ENCODE data around the gene CYP3A4.
"Not testable (repeated sequence)": the region's sequence is repeated elsewhere in the genome, so short reads cannot be mapped to it uniquely, and the experiment has no call there.

Gene CYP3A4

GRCh38 chr7:99734987-99735386 lies 49.0 kb downstream of the CYP3A4 start, which contains the start of gene CYP3A7:
CYP3A7 (minus strand) TSS chr7:99735196; CDS start chr7:99735093, 103 bp downstream.
- Histone ChIP-seq H3K9me3 (ENCODE audit: control insufficient read depth, insufficient read depth, low read depth, low read length) (no peaks in the 10 kb centered on the region), H3K9ac (ENCODE audit: low read length) (no peak within 1 kb of the TSS), H3K4me3 (ENCODE audit: low read depth, low read length) (no peak within 1 kb of the TSS), H3K36me3 (ENCODE audit: control insufficient read depth, insufficient read depth, low read length) (no peaks in the 10 kb centered on the region), H3K27me3 (ENCODE audit: control insufficient read depth, insufficient read depth, low read length) (no peaks in the 10 kb centered on the region), H3K27ac (ENCODE audit: low read depth, low read length) (no peak within 1 kb of the TSS), H3K4me1 (ENCODE audit: control insufficient read depth, insufficient read depth, low read length) (peaks cover 5% of the 10 kb centered on the region; the same call in 1 of the 2 replicates)

GRCh38 chr7:99733448-99733847 lies 50.5 kb downstream of the CYP3A4 start:
- Histone ChIP-seq H3K27me3 (ENCODE audit: control insufficient read depth, insufficient read depth, low read length) (no peaks in the 10 kb centered on the region), H3K36me3 (ENCODE audit: control insufficient read depth, insufficient read depth, low read length) (no peaks in the 10 kb centered on the region), H3K27ac (ENCODE audit: low read depth, low read length) (no peak overlapping the region), H3K4me3 (ENCODE audit: low read depth, low read length) (no peak overlapping the region), H3K9ac (ENCODE audit: low read length) (no peak overlapping the region), H3K9me3 (ENCODE audit: control insufficient read depth, insufficient read depth, low read depth, low read length) (no peaks in the 10 kb centered on the region), H3K4me1 (ENCODE audit: control insufficient read depth, insufficient read depth, low read length) (no peaks in the 10 kb centered on the region)

- no peak overlapping the region for H3K9ac ChIP-seq (ENCODE audit: low read length)
- no peaks in the 10 kb centered on the region for H3K9me3 ChIP-seq (ENCODE audit: control insufficient read depth, insufficient read depth, low read depth, low read length)
- H3K27me3 ChIP-seq (ENCODE audit: control insufficient read depth, insufficient read depth, low read length), result no peaks in the 10 kb centered on the region
- H3K4me3 ChIP-seq (ENCODE audit: low read depth, low read length), result no peak overlapping the region
- H3K27ac ChIP-seq (ENCODE audit: low read depth, low read length), result no peak overlapping the region
- H3K36me3 ChIP-seq (ENCODE audit: control insufficient read depth, insufficient read depth, low read length), result no peaks in the 10 kb centered on the region
- H3K4me1 ChIP-seq (ENCODE audit: control insufficient read depth, insufficient read depth, low read length), result no peaks in the 10 kb centered on the region
Observed at GRCh38 chr7:99733003-99733402, 51.0 kb downstream of the CYP3A4 start.

GRCh38 chr7:99731638-99732374 lies 52.2 kb downstream of the CYP3A4 start:
- Histone ChIP-seq H3K4me3 (ENCODE audit: low read depth, low read length) (no peak overlapping the region), H3K9me3 (ENCODE audit: control insufficient read depth, insufficient read depth, low read depth, low read length) (no peaks in the 10 kb centered on the region), H3K9ac (ENCODE audit: low read length) (no peak overlapping the region), H3K36me3 (ENCODE audit: control insufficient read depth, insufficient read depth, low read length) (no peaks in the 10 kb centered on the region), H3K4me1 (ENCODE audit: control insufficient read depth, insufficient read depth, low read length) (no peaks in the 10 kb centered on the region), H3K27ac (ENCODE audit: low read depth, low read length) (no peak overlapping the region), H3K27me3 (ENCODE audit: control insufficient read depth, insufficient read depth, low read length) (no peaks in the 10 kb centered on the region)

GRCh38 chr7:99730992-99731391 lies 53.0 kb downstream of the CYP3A4 start:
- no peaks in the 10 kb centered on the region for H3K9me3 ChIP-seq (ENCODE audit: control insufficient read depth, insufficient read depth, low read depth, low read length)
- no peaks in the 10 kb centered on the region for H3K36me3 ChIP-seq (ENCODE audit: control insufficient read depth, insufficient read depth, low read length)
- no peak overlapping the region for H3K27ac ChIP-seq (ENCODE audit: low read depth, low read length)
- no peak overlapping the region for H3K4me3 ChIP-seq (ENCODE audit: low read depth, low read length)
- H3K27me3 ChIP-seq (ENCODE audit: control insufficient read depth, insufficient read depth, low read length), result no peaks in the 10 kb centered on the region
- H3K9ac ChIP-seq (ENCODE audit: low read length), result no peak overlapping the region
- H3K4me1 ChIP-seq (ENCODE audit: control insufficient read depth, insufficient read depth, low read length), result no peaks in the 10 kb centered on the region

- Histone ChIP-seq H3K27me3 (ENCODE audit: control insufficient read depth, insufficient read depth, low read length) (no peaks in the 10 kb centered on the region), H3K9ac (ENCODE audit: low read length) (no peak overlapping the region), H3K9me3 (ENCODE audit: control insufficient read depth, insufficient read depth, low read depth, low read length) (no peaks in the 10 kb centered on the region), H3K27ac (ENCODE audit: low read depth, low read length) (no peak overlapping the region), H3K4me3 (ENCODE audit: low read depth, low read length) (no peak overlapping the region), H3K4me1 (ENCODE audit: control insufficient read depth, insufficient read depth, low read length) (no peaks in the 10 kb centered on the region), H3K36me3 (ENCODE audit: control insufficient read depth, insufficient read depth, low read length) (no peaks in the 10 kb centered on the region)
Observed at GRCh38 chr7:99730238-99730810, 53.7 kb downstream of the CYP3A4 start.

- Histone ChIP-seq H3K4me1 (ENCODE audit: control insufficient read depth, insufficient read depth, low read length) (no peaks in the 10 kb centered on the region), H3K9me3 (ENCODE audit: control insufficient read depth, insufficient read depth, low read depth, low read length) (no peaks in the 10 kb centered on the region), H3K36me3 (ENCODE audit: control insufficient read depth, insufficient read depth, low read length) (no peaks in the 10 kb centered on the region), H3K9ac (ENCODE audit: low read length) (no peak overlapping the region), H3K4me3 (ENCODE audit: low read depth, low read length) (no peak overlapping the region), H3K27me3 (ENCODE audit: control insufficient read depth, insufficient read depth, low read length) (no peaks in the 10 kb centered on the region), H3K27ac (ENCODE audit: low read depth, low read length) (no peak overlapping the region)
Observed at GRCh38 chr7:99729486-99730237, 54.3 kb downstream of the CYP3A4 start.

GRCh38 chr7:99728615-99729014 lies 55.4 kb downstream of the CYP3A4 start:
- no peaks in the 10 kb centered on the region for H3K36me3 ChIP-seq (ENCODE audit: control insufficient read depth, insufficient read depth, low read length)
- H3K4me3 ChIP-seq (ENCODE audit: low read depth, low read length), result no peak overlapping the region
- H3K27ac ChIP-seq (ENCODE audit: low read depth, low read length), result no peak overlapping the region
- no peaks in the 10 kb centered on the region for H3K9me3 ChIP-seq (ENCODE audit: control insufficient read depth, insufficient read depth, low read depth, low read length)
- no peaks in the 10 kb centered on the region for H3K4me1 ChIP-seq (ENCODE audit: control insufficient read depth, insufficient read depth, low read length)
- H3K27me3 ChIP-seq (ENCODE audit: control insufficient read depth, insufficient read depth, low read length), result no peaks in the 10 kb centered on the region
- no peak overlapping the region for H3K9ac ChIP-seq (ENCODE audit: low read length)

GRCh38 chr7:99723201-99723600 lies 60.8 kb downstream of the CYP3A4 start:
- H3K36me3 ChIP-seq (ENCODE audit: control insufficient read depth, insufficient read depth, low read length); H3K9me3 ChIP-seq (ENCODE audit: control insufficient read depth, insufficient read depth, low read depth, low read length); H3K4me3 ChIP-seq (ENCODE audit: low read depth, low read length); H3K4me1 ChIP-seq (ENCODE audit: control insufficient read depth, insufficient read depth, low read length); H3K27ac ChIP-seq (ENCODE audit: low read depth, low read length); H3K27me3 ChIP-seq (ENCODE audit: control insufficient read depth, insufficient read depth, low read length); H3K9ac ChIP-seq (ENCODE audit: low read length): not testable (repeated sequence)

GRCh38 chr7:99720800-99721595 lies 63.0 kb downstream of the CYP3A4 start:
- Histone ChIP-seq H3K27ac (ENCODE audit: low read depth, low read length) (no peak overlapping the region), H3K9ac (ENCODE audit: low read length) (no peak overlapping the region)

More at GRCh38 chr7:99720800-99721595, 63.0 kb downstream of the CYP3A4 start:
- no peaks in the 10 kb centered on the region for H3K27me3 ChIP-seq (ENCODE audit: control insufficient read depth, insufficient read depth, low read length)
- H3K36me3 ChIP-seq (ENCODE audit: control insufficient read depth, insufficient read depth, low read length), result no peaks in the 10 kb centered on the region
- no peaks in the 10 kb centered on the region for H3K9me3 ChIP-seq (ENCODE audit: control insufficient read depth, insufficient read depth, low read depth, low read length)
- H3K4me3 ChIP-seq (ENCODE audit: low read depth, low read length), result no peak overlapping the region
- H3K4me1 ChIP-seq (ENCODE audit: control insufficient read depth, insufficient read depth, low read length), result no peaks in the 10 kb centered on the region
